Stimulated activated naive B cell treated with anti-CD40 and anti-IgM and Interleukin-4, amounts not matched to agents 10 μg/mL and 1 μg/mL and 100 μg/mL, for 72 hours (primary cell): Measurements from ENCODE around the gene MCRIP1.

ENCODE experiments used
- ATAC-seq, 2 donors: fragments of 150-1000 bp; cut with Tn5 transposase; replicated peaks; 2 replicates each; pipeline ENCODE4 v1.10.0; 2021; ENCODE audit warnings: moderate library complexity in 1 of 2
- DNase-seq: peaks from one replicate; pipeline ENCODE4 v3.0.0; 2021
- H3K27ac Mint-ChIP-seq: one replicate; pipeline ENCODE4 v1.8.0; 2022; ENCODE audit warnings: mild to moderate bottlenecking, mixed read lengths
- H3K27me3 Mint-ChIP-seq, 2 donors: one replicate each; pipeline ENCODE4 v1.8.0; 2022; ENCODE audit warnings: mixed read lengths in 2 of 2
- H3K36me3 Mint-ChIP-seq, 2 donors: one replicate each; pipeline ENCODE4 v1.8.0; 2022; ENCODE audit warnings: mixed read lengths in 2 of 2, mild to moderate bottlenecking in 1 of 2
- H3K4me1 Mint-ChIP-seq, 2 donors: one replicate each; pipeline ENCODE4 v1.8.0; 2022; ENCODE audit warnings: mixed read lengths in 2 of 2, mild to moderate bottlenecking in 1 of 2
- H3K4me3 Mint-ChIP-seq, 2 donors: one replicate each; pipeline ENCODE4 v1.8.0; 2022; ENCODE audit warnings: mild to moderate bottlenecking in 2 of 2, mixed read lengths in 2 of 2, moderate library complexity in 1 of 2
- H3K9me3 Mint-ChIP-seq, 2 donors: one replicate each; pipeline ENCODE4 v1.8.0; 2022; ENCODE audit warnings: mixed read lengths in 2 of 2, mild to moderate bottlenecking in 1 of 2

The MCRIP1 gene, protein sequence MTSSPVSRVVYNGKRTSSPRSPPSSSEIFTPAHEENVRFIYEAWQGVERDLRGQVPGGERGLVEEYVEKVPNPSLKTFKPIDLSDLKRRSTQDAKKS

DNA sequence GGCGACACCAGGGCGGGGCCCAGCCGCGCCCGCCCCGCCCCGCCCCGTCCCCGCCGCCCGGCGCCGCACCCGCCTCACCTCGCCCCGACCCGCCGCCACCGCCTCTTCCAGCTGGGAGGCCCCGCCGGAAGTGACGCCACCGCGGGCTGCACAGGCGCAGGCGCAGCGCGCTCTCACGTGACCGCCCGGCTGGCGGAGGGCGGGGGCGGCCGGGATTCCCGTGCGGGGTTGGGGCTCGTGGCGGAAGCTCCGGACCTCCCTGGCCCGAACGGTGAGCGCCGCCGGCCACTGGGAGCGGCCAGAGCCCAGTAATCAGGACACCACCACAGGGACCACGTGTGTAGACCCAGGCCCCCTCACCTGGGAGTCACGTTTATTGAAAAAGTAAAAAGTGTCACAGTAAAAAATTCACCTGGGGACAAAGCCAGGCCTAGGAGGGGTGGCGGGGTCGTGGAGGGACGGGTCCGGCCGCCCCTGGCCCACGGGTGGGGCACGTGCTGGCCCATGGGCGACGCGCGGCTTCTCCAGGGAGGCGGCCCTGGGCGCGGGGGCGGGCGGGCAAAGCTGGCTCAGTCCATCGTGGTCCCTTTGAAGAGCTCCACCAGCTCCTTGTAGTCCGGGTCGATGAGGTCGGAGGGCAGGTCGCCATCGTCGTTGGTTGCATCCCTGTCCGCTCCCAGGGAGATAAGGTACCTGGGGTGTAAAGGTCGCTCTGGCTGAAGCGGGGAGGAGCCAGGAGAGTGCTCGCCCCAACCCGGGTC, at the start of gene MCRIP1:
TSS of gene MCRIP1 (minus strand) at position 132 of the 761 bp plus-strand sequence. CDS start 8,785 bp downstream, outside the sequence.
- DNase-seq (peak; percentile 95), ATAC-seq (peak; percentile 82 to 85)
- H3K36me3 Mint-ChIP-seq: peaks cover 8 to 9% of the 10 kb centered on the region in 2 donors
- H3K27ac Mint-ChIP-seq: peak within 1 kb of the TSS; percentile 96
- H3K9me3 Mint-ChIP-seq: no peaks in the 10 kb centered on the region
- peaks cover 24 to 38% of the 10 kb centered on the region in 2 donors for H3K4me1 Mint-ChIP-seq
- peak within 1 kb of the TSS; percentile 87 to 96 for H3K4me3 Mint-ChIP-seq
- no peaks in the 10 kb centered on the region for H3K27me3 Mint-ChIP-seq

DNA sequence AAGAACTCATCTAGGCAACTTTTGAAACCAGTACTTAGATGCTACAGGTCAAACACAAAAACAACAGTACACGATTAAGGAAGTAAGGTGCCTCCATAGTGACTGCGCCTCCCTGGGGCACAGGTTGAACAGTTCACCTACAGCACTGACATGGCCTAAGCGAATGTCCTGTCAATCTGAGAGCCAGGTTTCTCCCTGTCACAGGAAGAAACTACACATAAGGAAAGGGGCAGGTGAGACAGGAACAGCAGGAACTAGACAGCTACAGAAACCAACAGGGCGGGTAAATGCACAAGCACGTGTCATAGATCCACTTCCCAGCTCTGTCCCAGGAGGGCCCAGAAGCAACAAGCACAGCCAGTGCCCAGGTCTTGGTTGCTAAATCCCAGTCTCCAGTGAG, 46.0 kb upstream of the MCRIP1 start:
- peaks cover 23 to 41% of the 10 kb centered on the region in 2 donors for H3K36me3 Mint-ChIP-seq

DNA sequence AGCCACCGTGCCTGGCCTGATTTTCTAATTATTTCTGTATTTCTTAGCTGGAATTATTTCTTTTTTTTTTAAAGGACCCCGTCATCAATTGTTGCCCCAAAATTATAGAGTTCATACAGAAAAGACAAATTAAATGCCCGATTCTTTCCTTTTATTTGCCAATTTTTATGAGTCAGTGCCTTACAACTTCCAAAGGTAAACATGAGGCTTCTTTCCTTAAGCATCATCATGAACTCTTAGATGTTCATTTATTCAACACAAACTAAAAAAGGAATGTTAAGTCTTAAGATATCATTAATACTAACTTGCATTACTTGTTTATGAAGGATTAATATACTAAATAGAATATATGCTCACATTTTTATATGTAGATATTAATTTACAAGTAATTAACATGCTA, 45.2 kb upstream of the MCRIP1 start:
- no peaks in the 10 kb centered on the region for H3K27me3 Mint-ChIP-seq
- DNase-seq: no peak
- H3K4me1 Mint-ChIP-seq: peaks cover 7 to 11% of the 10 kb centered on the region in 2 donors
- peaks cover 23 to 40% of the 10 kb centered on the region in 2 donors for H3K36me3 Mint-ChIP-seq
- ATAC-seq: no peak
- H3K4me3 Mint-ChIP-seq: no peak overlapping the region
- no peak overlapping the region for H3K27ac Mint-ChIP-seq
- H3K9me3 Mint-ChIP-seq: no peaks in the 10 kb centered on the region

More for the DNA sequence above, 46.0 kb upstream of the MCRIP1 start:
- H3K27me3 Mint-ChIP-seq: no peaks in the 10 kb centered on the region
- H3K9me3 Mint-ChIP-seq: no peaks in the 10 kb centered on the region
- no peak overlapping the region for H3K27ac Mint-ChIP-seq
- no peak for ATAC-seq
- H3K4me3 Mint-ChIP-seq: no peak overlapping the region
- peaks cover 1 to 7% of the 10 kb centered on the region in 2 donors for H3K4me1 Mint-ChIP-seq
- no peak for DNase-seq

DNA sequence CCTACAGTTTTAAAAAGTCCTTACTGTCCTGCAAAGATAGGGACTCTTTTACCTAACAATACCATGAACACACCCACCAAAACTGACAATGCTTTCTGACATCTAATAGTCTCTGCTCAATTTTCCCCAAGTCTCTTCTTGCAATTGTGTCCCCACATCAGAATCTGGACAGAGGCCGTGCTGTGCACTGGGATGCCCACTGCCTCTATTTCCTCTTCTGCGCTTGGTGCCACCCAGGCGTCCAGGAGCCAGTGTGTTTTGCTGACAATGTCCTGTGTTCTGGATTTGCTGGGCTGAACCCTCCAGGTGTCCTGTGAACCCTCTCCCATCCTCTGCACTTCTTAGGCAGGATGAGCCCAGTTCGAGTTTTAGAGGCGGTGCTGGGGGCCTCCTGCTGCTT, 44.5 kb upstream of the MCRIP1 start:
- Mint-ChIP-seq H3K4me1 (peaks cover 14 to 15% of the 10 kb centered on the region in 2 donors), H3K27ac (no peak overlapping the region), H3K27me3 (no peaks in the 10 kb centered on the region), H3K9me3 (no peaks in the 10 kb centered on the region), H3K4me3 (no peak overlapping the region), H3K36me3 (peaks cover 23 to 36% of the 10 kb centered on the region in 2 donors)
- ATAC-seq (no peak), DNase-seq (no peak)

DNA sequence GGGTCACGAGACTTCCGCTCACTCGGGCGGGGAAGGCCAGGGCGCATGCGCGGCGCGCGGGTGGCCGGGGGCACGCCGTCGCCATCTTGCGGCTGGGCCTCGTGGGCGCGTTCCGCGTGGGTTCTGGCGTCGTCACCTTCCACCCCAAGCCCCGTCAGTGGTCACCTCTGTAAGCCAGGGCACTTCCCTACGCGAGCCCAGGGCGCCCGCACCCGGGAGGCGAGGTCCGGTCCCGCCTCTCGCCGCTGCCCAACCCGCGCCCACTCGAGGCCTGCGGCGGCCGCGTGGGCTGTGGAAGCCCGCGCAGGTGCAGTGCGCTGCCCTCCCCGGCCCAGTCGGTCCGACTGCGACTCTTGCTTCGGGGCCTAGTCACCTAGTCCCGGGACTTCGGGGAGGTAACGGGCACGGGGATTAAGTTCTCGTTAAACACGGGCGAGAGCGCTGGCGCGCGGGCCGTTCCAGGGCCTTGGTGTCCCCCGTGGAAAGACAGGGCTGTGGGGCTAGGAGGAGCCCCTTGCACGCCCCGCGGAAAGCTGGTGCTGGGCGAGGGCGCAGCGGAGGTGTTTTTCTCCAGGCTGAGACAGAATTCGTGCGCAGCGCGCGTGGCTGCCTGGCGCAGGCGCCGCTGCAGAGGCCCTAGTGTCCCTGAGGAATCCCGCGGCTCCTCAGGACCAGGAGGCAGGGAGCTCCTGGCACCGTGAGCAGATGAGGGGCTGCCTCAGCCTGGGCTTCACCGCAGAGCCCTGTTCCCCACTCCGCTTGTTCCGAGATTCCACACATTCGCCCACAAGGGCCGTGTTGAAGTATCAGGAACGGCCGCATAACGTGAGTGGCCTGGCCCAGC, 38.5 kb upstream of the MCRIP1 start:
- H3K4me3 Mint-ChIP-seq: peak overlapping the region; percentile 84 to 89
- H3K27ac Mint-ChIP-seq: peak overlapping the region; percentile 99
- no peaks in the 10 kb centered on the region for H3K9me3 Mint-ChIP-seq
- H3K36me3 Mint-ChIP-seq: peaks cover 34 to 37% of the 10 kb centered on the region in 2 donors
- no peaks in the 10 kb centered on the region for H3K27me3 Mint-ChIP-seq
- H3K4me1 Mint-ChIP-seq: peaks cover 33 to 55% of the 10 kb centered on the region in 2 donors
- peak; percentile 92 for DNase-seq
- ATAC-seq: peak; percentile 22 to 23

DNA sequence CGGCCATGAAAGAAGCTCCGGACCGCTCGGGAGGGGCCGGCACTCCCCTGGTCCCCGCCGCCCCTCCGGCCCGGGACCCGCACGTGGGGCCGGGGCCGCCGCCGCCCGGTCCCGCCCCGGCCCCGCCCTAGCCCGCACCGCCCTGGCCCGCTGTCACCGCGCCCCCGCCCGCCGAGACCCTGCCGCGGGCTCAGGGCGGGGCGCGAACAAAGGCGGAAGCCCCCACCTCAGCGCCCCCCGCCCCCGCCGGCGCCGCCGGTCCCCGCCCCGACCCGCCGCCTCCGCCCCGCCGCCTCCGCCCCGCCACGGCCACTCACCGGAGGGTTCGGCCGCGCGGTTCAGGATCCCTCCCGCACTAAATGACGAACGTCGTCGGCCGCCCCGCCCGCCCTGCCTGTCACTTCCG, 37.9 kb upstream of the MCRIP1 start, which contains the start of gene ARHGDIA:
TSS of gene ARHGDIA (minus strand) at position 357 of the 406 bp plus-strand sequence. CDS start 1,407 bp downstream, outside the sequence.
- Mint-ChIP-seq H3K4me3 (peak within 1 kb of the TSS; percentile 89), H3K4me1 (peaks cover 33 to 55% of the 10 kb centered on the region in 2 donors), H3K9me3 (no peaks in the 10 kb centered on the region), H3K27me3 (no peaks in the 10 kb centered on the region), H3K27ac (peak within 1 kb of the TSS; percentile 99), H3K36me3 (peaks cover 34 to 38% of the 10 kb centered on the region in 2 donors)
- no peak for DNase-seq
- ATAC-seq: peak; percentile 65 to 74

DNA sequence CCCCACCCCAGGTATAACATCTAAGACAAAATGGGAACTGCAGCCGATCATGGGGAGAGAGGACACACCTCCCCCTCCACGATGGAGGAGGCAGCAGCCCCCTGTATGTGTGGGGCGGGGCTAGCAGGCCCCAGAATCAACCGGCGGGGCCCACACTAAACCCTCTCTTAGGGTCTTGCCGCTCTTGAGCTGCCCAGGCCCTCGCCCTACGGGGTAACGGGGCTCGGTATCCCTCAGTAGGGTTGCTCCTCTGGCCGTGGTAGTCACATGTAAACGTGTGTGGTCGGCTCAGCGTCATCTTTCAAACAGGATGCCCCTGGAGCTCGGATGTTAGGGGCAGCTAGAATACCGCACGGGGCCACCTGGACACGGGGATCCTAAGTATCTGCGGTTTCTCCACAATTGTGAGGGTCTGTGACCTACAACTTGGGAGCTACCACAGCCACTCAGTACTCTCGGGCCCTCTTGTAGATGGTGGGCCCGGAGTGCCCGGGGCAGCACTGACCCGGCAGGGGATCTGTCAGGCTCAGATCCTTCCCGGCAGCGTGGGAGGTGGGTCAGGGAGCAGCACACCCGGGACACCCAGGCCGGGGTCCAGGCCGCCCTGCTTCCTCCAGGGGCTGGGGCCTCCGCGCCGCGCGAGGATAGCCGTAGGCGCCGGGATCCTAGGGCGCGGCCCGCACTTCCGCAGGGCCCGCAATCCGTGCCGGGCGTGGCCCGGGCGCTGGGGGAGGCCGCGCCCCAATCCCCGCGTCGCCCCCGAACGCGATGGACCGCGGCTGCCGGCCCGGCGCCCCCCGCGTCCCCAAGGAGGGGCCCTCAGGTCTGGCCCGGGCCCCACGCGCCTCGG, 37.3 kb upstream of the MCRIP1 start:
- H3K27ac Mint-ChIP-seq: peak overlapping the region; percentile 96
- ATAC-seq (peak; percentile 26 to 33), DNase-seq (peak; percentile 34)
- peaks cover 36 to 61% of the 10 kb centered on the region in 2 donors for H3K4me1 Mint-ChIP-seq
- H3K27me3 Mint-ChIP-seq: no peaks in the 10 kb centered on the region
- peaks cover 34 to 44% of the 10 kb centered on the region in 2 donors for H3K36me3 Mint-ChIP-seq
- peak overlapping the region; percentile 88 to 89 for H3K4me3 Mint-ChIP-seq
- H3K9me3 Mint-ChIP-seq: no peaks in the 10 kb centered on the region

DNA sequence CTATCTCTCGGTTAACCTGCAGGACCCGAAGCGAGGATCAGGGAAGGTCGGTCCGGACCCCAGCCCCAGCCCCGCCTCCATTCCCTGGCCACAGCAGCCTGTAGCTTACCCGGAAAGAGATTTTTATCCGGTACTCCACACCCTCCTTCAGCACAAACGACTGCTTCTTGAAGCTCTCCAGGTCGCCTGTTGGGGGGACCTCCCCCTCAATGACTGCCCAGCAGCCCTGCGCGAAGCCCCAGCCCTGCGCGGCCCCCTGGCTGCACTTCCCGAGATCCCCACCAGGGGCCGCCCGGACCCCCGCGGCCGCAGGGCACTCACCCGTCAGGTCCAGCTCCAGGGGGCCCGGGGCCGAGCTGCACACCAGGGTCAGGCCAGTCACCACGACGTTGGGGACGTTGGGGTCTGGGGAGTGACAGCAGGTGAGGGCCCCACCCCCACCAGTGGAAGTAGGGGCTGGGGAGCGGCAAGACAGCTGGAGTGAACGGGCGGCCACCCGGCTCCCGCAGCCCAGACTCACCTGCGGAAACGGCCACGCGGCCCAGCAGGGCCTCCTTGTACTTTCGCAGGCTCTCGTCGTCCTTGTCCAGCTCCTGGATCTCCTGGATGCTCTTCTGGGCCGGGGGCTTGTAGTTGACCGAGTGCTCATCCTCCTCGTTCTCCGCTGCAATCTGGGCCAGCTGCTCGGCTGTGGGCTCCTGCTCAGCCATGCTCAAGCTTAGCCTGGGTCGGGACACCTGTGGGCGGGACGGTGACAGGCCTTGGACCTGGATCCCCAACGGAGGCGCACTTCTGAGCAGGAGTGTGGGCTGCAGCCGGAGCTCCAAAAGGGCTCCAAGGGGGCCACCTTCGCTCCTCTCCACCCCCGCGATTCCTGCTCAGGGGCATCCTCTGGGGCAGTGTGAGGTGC, 36.4 kb upstream of the MCRIP1 start:
- ATAC-seq (peak in 1 of 2 donors; percentile 13), DNase-seq (peak; percentile 37)
- Mint-ChIP-seq H3K27ac (peak overlapping the region; percentile 96), H3K4me1 (peaks cover 40 to 63% of the 10 kb centered on the region in 2 donors), H3K36me3 (peaks cover 37 to 50% of the 10 kb centered on the region in 2 donors), H3K27me3 (no peaks in the 10 kb centered on the region), H3K4me3 (peak overlapping the region; percentile 88 to 89), H3K9me3 (no peaks in the 10 kb centered on the region)

DNA sequence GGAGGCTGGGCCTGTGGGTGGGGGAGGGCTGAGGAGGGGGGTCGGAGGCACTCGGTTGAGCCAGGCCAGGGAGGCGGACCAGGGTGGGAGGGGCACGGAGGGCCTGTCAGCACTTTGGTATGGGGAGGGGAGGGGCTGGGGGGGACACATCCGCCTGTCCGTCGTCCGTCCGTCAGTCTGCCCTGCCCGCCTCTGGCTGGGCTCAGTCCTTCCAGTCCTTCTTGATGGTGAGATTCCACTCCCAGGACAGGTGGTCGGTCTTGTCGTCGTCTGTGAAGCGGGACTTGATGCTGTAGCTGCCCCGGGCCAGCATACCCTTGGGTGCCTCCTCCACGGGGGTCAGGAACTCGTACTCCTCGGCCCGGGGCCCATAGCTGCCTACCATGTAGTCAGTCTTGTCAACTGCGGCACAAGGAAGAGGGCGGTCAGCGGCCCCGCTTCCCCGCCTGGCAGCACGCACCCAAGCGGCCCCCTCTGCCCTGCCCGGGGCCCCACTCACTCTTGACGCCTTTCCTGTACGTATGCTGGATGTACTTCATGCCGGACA, 35.7 kb upstream of the MCRIP1 start:
- H3K9me3 Mint-ChIP-seq: no peaks in the 10 kb centered on the region
- ATAC-seq: no peak
- peaks cover 39 to 65% of the 10 kb centered on the region in 2 donors for H3K4me1 Mint-ChIP-seq
- H3K27me3 Mint-ChIP-seq: no peaks in the 10 kb centered on the region
- H3K36me3 Mint-ChIP-seq: peaks cover 40 to 51% of the 10 kb centered on the region in 2 donors
- peak overlapping the region; percentile 88 to 89 for H3K4me3 Mint-ChIP-seq
- DNase-seq: no peak
- H3K27ac Mint-ChIP-seq: peak overlapping the region; percentile 96

DNA sequence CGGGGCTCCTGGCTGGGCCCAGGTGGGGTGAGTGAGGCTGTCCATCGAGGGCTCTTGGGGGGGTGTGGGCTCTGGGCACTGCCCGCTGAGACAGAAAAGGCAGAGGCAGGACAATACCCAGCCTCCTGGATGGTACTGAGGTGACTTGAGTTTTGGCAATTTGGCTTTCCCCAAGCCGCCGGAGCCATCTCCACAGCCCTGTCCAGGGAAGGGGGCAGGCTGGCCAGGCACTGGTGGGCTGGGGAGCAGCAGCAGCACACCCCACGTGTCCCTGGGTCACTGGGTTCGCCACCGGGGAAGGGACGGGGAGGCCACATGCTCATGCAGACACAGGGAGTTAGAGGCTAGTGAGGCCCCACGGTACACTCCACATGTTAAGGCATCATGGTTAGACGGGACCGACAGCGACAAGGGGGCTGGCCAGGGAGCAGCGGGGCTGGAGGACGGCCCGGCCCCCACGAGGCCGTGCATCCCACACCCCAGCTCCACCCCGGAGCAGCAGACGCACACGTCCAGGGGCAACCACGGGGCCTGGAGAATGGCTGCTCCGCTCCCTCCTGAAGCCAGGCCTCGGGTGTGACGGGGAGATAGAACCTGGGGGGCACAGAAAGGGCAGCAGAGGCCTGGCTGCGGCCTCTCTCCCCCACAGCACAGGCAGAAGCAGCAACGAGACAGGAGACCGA, 35.0 kb upstream of the MCRIP1 start:
- H3K27me3 Mint-ChIP-seq: no peaks in the 10 kb centered on the region
- H3K36me3 Mint-ChIP-seq: peaks cover 47 to 57% of the 10 kb centered on the region in 2 donors
- no peaks in the 10 kb centered on the region for H3K9me3 Mint-ChIP-seq
- peak overlapping the region; percentile 60 to 74 for H3K4me3 Mint-ChIP-seq
- ATAC-seq: no peak
- H3K27ac Mint-ChIP-seq: peak overlapping the region; percentile 90
- DNase-seq: no peak
- peaks cover 45 to 67% of the 10 kb centered on the region in 2 donors for H3K4me1 Mint-ChIP-seq

DNA sequence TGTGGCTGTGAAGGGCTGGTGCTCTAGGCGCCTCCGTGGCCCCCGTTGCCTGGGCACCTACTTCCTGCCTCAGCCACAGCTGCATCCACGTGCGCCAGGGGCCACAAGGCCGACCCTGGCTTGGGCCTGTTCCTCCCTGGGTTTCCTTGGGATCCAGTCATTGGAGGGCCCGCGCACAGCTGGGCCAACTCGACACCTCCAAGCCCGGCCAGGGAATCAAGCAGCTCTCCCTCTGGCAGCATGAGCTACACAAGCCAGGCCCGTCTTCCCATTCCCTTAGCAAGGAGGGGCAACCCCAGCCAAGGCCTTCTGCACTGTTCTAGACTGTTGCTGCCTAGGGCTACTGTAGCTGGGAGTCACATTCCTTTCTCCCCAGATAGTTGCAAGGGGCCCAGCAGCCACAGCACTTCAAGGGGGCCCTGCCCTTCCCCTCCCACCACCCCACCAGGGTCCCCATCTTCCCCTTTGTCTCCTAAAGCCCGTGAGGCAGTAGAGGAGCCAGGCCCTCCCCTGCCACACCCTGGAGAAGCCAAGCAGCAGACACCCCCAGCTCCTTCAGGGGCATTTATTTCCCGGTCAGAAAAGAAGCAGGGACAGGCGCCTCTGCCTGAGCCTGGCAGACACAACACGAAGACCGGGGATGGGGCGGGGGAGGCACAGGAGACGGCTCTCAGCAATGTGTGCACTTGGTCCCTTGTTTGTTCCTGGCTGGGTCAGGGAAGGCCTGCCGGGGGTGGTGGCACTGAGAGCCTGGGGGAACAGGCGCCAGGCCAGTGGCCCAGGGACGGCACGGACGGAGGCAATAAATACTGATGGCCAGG, 34.3 kb upstream of the MCRIP1 start:
- Mint-ChIP-seq H3K36me3 (peaks cover 52 to 62% of the 10 kb centered on the region in 2 donors), H3K4me3 (peak overlapping the region; percentile 60 to 74), H3K4me1 (peaks cover 45 to 66% of the 10 kb centered on the region in 2 donors), H3K27ac (peak overlapping the region; percentile 90), H3K27me3 (no peaks in the 10 kb centered on the region), H3K9me3 (no peaks in the 10 kb centered on the region)
- no peak for DNase-seq
- ATAC-seq: no peak
